Measurements from ENCODE around the gene USE1.
A peak's percentile ranks its signal among the peaks of the same experiment; 100 is the strongest.

USE1 gene

GRCh38 chr19:17237747-17238706 is 22.9 kb downstream of the USE1 start:
- Mint-ChIP-seq H3K36me3 (ENCODE audit: low read depth) (no peaks in the 10 kb centered on the region), H3K27ac (no peak overlapping the region), H3K4me1 (ENCODE audit: low read depth) (peaks cover 16% of the 10 kb centered on the region), H3K9me3 (no peaks in the 10 kb centered on the region), H3K27me3 (ENCODE audit: low read depth) (no peaks in the 10 kb centered on the region), H3K4me3 (peak overlapping the region; percentile 40)

- Mint-ChIP-seq H3K27me3 (ENCODE audit: low read depth) (no peaks in the 10 kb centered on the region), H3K9me3 (no peaks in the 10 kb centered on the region), H3K36me3 (ENCODE audit: low read depth) (no peaks in the 10 kb centered on the region), H3K27ac (no peak overlapping the region), H3K4me3 (no peak overlapping the region), H3K4me1 (ENCODE audit: low read depth) (peaks cover 3% of the 10 kb centered on the region)
These were observed 25.1 kb downstream of the USE1 start for GRCh38 chr19:17240062-17240752.

GRCh38 chr19:17240826-17241399 is 25.8 kb downstream of the USE1 start:
- Mint-ChIP-seq H3K36me3 (ENCODE audit: low read depth) (no peaks in the 10 kb centered on the region), H3K27ac (no peak overlapping the region), H3K4me1 (ENCODE audit: low read depth) (peaks cover 3% of the 10 kb centered on the region), H3K9me3 (no peaks in the 10 kb centered on the region), H3K27me3 (ENCODE audit: low read depth) (no peaks in the 10 kb centered on the region), H3K4me3 (no peak overlapping the region)

- H3K27ac Mint-ChIP-seq, result no peak overlapping the region
- H3K4me3 Mint-ChIP-seq, result no peak overlapping the region
- peaks cover 7% of the 10 kb centered on the region for H3K4me1 Mint-ChIP-seq (ENCODE audit: low read depth)
- peaks cover 8% of the 10 kb centered on the region for H3K27me3 Mint-ChIP-seq (ENCODE audit: low read depth)
- no peaks in the 10 kb centered on the region for H3K9me3 Mint-ChIP-seq
- H3K36me3 Mint-ChIP-seq (ENCODE audit: low read depth), result no peaks in the 10 kb centered on the region
These were observed 27.5 kb downstream of the USE1 start for GRCh38 chr19:17242431-17243208.

GRCh38 chr19:17243211-17243829 is 28.2 kb downstream of the USE1 start:
- H3K27ac Mint-ChIP-seq, result no peak overlapping the region
- peak overlapping the region; percentile 31 for H3K4me3 Mint-ChIP-seq
- peaks cover 6% of the 10 kb centered on the region for H3K4me1 Mint-ChIP-seq (ENCODE audit: low read depth)
- peaks cover 8% of the 10 kb centered on the region for H3K27me3 Mint-ChIP-seq (ENCODE audit: low read depth)
- H3K36me3 Mint-ChIP-seq (ENCODE audit: low read depth), result no peaks in the 10 kb centered on the region
- H3K9me3 Mint-ChIP-seq, result no peaks in the 10 kb centered on the region

GRCh38 chr19:17243830-17244617 is 28.9 kb downstream of the USE1 start:
- no peaks in the 10 kb centered on the region for H3K36me3 Mint-ChIP-seq (ENCODE audit: low read depth)
- peak overlapping the region; percentile 34 for H3K4me3 Mint-ChIP-seq
- no peak overlapping the region for H3K27ac Mint-ChIP-seq
- H3K4me1 Mint-ChIP-seq (ENCODE audit: low read depth), result peaks cover 6% of the 10 kb centered on the region
- peaks cover 8% of the 10 kb centered on the region for H3K27me3 Mint-ChIP-seq (ENCODE audit: low read depth)
- H3K9me3 Mint-ChIP-seq, result no peaks in the 10 kb centered on the region

- Mint-ChIP-seq H3K9me3 (no peaks in the 10 kb centered on the region), H3K4me1 (ENCODE audit: low read depth) (peaks cover 6% of the 10 kb centered on the region), H3K4me3 (peak overlapping the region; percentile 34), H3K27ac (no peak overlapping the region), H3K36me3 (ENCODE audit: low read depth) (no peaks in the 10 kb centered on the region), H3K27me3 (ENCODE audit: low read depth) (peaks cover 8% of the 10 kb centered on the region)
These were observed 29.7 kb downstream of the USE1 start for GRCh38 chr19:17244618-17245534.

- Mint-ChIP-seq H3K9me3 (no peaks in the 10 kb centered on the region), H3K4me1 (ENCODE audit: low read depth) (peaks cover 6% of the 10 kb centered on the region), H3K27me3 (ENCODE audit: low read depth) (peaks cover 8% of the 10 kb centered on the region), H3K27ac (peak within 1 kb of the TSS; percentile 52), H3K4me3 (peak within 1 kb of the TSS; percentile 86), H3K36me3 (ENCODE audit: low read depth) (no peaks in the 10 kb centered on the region)
These were observed 30.4 kb downstream of the USE1 start, which contains the start of gene NR2F6 for GRCh38 chr19:17245535-17245984. NR2F6 (minus strand) TSS chr19:17245919; CDS start chr19:17245220, 699 bp downstream.

- H3K9me3 Mint-ChIP-seq, result no peaks in the 10 kb centered on the region
- peak overlapping the region; percentile 60 for H3K4me3 Mint-ChIP-seq
- H3K27ac Mint-ChIP-seq, result no peak overlapping the region
- H3K4me1 Mint-ChIP-seq (ENCODE audit: low read depth), result peaks cover 6% of the 10 kb centered on the region
- no peaks in the 10 kb centered on the region for H3K36me3 Mint-ChIP-seq (ENCODE audit: low read depth)
- peaks cover 8% of the 10 kb centered on the region for H3K27me3 Mint-ChIP-seq (ENCODE audit: low read depth)
These were observed 31.7 kb downstream of the USE1 start for GRCh38 chr19:17246681-17247425.

GRCh38 chr19:17248011-17248776 is 33.0 kb downstream of the USE1 start:
- Mint-ChIP-seq H3K27me3 (ENCODE audit: low read depth) (peaks cover 8% of the 10 kb centered on the region), H3K4me3 (no peak overlapping the region), H3K36me3 (ENCODE audit: low read depth) (no peaks in the 10 kb centered on the region), H3K4me1 (ENCODE audit: low read depth) (peaks cover 6% of the 10 kb centered on the region), H3K27ac (no peak overlapping the region), H3K9me3 (no peaks in the 10 kb centered on the region)

GRCh38 chr19:17249887-17250548 is 34.9 kb downstream of the USE1 start:
- Mint-ChIP-seq H3K9me3 (no peaks in the 10 kb centered on the region), H3K36me3 (ENCODE audit: low read depth) (no peaks in the 10 kb centered on the region), H3K4me1 (ENCODE audit: low read depth) (peaks cover 6% of the 10 kb centered on the region), H3K27ac (no peak overlapping the region), H3K4me3 (no peak overlapping the region), H3K27me3 (ENCODE audit: low read depth) (peaks cover 8% of the 10 kb centered on the region)
